AG04449 (cell line): ENCODE data around the gene METTL15.
"Not testable (repeated sequence)": the region's sequence is repeated elsewhere in the genome, so short reads cannot be mapped to it uniquely, and the experiment has no call there.

Experiments
- CTCF ChIA-PET: fragments of 350-600 bp; formaldehyde crosslinking; extraction: SDS; loops from one replicate; lab custom pipeline; 2021; ENCODE audit warnings: antibody characterized with exemption; lab: Yijun Ruan, JAX
- POLR2A ChIA-PET: fragments of 400-600, 350-600 bp; formaldehyde crosslinking; extraction: SDS; loops from one replicate; lab custom pipeline; 2020; ENCODE audit warnings: antibody characterized with exemption, inconsistent platforms; lab: Yijun Ruan, JAX
- DNase-seq: peaks from one replicate; pipeline ENCODE4 v3.0.0-alpha.2; 2010; ENCODE audit warnings: low read depth, low spot score
- H3K4me3 ChIP-seq: 2 replicates; pipeline ENCODE4 v1.5.1; 2011; ENCODE audit warnings: low read depth, mild to moderate bottlenecking, control low read depth, low read length
- TF ChIP-seq, protein P1 (sequence below): IDR thresholded peaks from one replicate; pipeline ENCODE4 v1.5.1; 2011; ENCODE audit warnings: mild to moderate bottlenecking, moderate library complexity, low read length, control low read depth, inconsistent platforms; ENCODE audit not compliant: insufficient read depth; ENCODE audit errors: missing control alignments

The METTL15 gene

DNA sequence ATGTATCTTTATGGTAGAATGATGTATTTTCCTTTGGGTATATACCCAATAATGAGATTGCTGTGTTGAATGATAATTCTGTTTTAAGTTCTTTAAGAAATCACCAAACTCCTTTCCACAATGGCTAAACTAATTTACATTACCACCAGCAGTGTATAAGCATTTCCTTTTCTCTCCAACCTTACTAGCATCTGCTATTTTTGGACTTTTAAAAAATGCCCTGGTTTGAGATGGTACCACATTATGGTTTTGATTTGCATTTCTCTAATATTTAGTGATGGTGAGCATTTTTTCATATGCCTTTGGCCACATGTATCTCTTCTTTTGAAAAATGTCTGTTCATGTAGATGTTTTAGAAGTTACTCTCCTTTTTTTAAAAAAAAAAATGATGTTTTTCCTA, 142.0 kb downstream of the METTL15 start:
- H3K4me3 ChIP-seq, result no peak overlapping the region
- TF ChIP-seq, protein P1, sequence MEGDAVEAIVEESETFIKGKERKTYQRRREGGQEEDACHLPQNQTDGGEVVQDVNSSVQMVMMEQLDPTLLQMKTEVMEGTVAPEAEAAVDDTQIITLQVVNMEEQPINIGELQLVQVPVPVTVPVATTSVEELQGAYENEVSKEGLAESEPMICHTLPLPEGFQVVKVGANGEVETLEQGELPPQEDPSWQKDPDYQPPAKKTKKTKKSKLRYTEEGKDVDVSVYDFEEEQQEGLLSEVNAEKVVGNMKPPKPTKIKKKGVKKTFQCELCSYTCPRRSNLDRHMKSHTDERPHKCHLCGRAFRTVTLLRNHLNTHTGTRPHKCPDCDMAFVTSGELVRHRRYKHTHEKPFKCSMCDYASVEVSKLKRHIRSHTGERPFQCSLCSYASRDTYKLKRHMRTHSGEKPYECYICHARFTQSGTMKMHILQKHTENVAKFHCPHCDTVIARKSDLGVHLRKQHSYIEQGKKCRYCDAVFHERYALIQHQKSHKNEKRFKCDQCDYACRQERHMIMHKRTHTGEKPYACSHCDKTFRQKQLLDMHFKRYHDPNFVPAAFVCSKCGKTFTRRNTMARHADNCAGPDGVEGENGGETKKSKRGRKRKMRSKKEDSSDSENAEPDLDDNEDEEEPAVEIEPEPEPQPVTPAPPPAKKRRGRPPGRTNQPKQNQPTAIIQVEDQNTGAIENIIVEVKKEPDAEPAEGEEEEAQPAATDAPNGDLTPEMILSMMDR, result no peak
- POLR2A ChIA-PET, result no interaction called here
- no peak for DNase-seq
- CTCF ChIA-PET, result no interaction called here

DNA sequence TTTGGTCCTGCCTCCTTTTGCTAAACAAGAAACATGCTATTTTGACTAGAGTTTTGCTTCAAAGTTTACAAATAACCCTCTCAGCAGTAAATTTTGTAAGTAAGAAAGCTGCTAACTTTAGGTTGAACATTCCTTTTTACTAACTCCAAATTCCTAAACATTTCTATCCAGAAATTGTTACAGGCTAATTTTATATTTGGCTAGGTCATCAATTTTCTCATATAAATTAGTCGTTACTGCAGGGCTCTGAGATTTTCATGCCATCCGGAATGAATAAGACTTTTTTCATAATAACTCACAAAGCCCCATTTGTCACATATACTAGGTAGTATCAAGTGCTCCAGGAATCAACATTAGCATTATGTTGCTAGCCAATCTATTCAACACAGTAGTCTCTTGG, 143.1 kb downstream of the METTL15 start:
- ChIA-PET POLR2A (no interaction called here), CTCF (no interaction called here)
- TF ChIP-seq, protein P1, result no peak
- no peak for DNase-seq
- H3K4me3 ChIP-seq, result no peak overlapping the region

DNA sequence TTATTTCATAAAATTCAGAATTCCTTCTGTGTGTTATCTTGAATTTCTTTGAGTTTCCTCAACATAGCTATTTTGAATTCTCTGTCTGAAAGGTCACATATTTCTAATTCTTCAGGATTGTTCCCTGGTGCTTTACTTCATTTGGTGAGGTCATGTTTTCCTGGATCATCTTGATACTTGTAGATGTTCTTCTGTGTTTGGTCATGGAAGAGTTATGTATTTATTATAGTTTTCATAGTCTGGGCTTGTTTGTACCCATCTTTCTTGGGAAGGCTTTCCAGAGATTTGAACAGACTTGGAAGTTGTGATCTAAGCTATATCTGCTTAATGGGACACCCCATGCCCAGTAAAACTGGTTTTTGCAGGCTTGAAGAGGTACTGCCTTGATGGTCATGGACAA, 149.6 kb downstream of the METTL15 start:
- TF ChIP-seq, protein P1, result no peak
- POLR2A ChIA-PET, result no interaction called here
- DNase-seq, result no peak
- CTCF ChIA-PET, result no interaction called here
- no peak overlapping the region for H3K4me3 ChIP-seq

DNA sequence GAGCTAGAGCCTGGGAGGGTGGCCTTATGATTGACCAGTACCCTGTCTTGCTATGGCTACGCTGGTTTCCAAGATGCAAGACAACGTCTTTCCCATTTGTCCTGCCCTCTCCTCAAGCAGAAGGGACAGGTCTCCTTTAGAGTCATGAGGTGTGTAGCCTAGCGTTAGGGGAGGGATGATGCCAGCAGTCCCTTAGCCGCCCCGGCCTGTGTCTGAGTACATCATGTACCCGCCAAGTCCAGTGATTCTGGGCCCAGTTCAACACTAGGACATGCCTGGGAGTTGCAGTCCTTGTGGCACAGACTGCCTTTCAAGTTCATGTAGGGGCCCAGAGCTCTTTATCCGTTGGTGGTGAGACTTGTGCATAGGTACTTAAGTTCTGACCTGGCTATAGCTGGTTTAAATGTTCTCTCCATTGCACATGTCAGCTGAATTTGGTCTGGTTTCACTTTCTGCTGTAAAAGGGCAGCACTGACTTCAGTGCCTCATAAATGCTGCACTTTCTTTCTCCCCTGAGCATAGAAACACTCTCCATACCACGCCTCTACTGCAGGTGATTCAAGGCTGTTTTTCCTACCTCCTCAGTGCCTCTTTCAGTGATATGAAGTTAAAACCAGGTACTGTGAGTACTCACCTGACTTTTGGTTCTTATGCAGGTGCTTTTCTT, 151.1 kb downstream of the METTL15 start:
- ChIA-PET POLR2A (no interaction called here), CTCF (interaction anchor here (1.1 to 1.3 kb wide), 2 partner anchors 10 to 561 kb away, joined by 3 to 4 read pairs; no protein-coding TSS in a partner anchor)
- H3K4me3 ChIP-seq, result no peak overlapping the region
- no peak for DNase-seq
- TF ChIP-seq, protein P1, result no peak

DNA sequence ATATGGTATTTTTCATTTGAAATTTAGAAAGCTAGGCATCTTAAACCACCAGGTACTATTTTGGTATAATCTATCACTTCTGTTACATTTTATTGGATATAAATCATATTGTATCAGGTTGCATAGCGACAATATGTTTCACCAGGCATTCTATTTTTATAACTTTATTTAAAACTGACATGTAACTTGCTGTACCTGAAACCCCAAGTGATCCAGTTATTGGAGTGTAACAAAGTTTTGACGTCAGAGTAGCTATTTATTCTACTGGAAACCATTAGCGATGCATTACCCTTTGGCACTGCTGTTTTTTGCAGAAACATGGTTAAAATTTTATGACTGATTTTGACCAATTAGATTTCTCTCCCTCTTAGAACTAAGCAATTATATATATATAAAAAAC, 160.7 kb downstream of the METTL15 start:
- TF ChIP-seq, protein P1, result no peak
- CTCF ChIA-PET, result interaction anchor here (1.5 kb wide), 1 partner anchor 10 kb away, joined by 4 read pairs; no protein-coding TSS in a partner anchor
- POLR2A ChIA-PET, result no interaction called here
- no peak for DNase-seq
- no peak overlapping the region for H3K4me3 ChIP-seq

DNA sequence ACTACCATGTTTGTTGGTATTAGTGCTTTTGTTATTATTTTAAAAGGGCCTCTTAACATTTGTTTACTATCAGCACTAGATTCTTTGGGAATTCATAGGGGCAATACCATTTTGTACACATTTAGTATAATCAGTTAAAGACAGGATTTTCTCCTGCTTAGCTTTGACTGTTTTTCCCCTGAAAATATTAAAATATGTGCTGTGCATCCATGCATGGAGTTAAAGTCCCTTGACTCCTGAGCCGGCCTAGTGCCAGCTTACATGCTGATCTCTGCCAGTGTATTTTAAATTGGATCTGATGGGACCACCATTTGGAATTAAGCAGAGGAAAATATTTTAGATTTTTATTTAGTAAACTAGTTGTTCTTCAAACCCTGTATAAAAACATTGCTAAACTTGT, 161.4 kb downstream of the METTL15 start:
- POLR2A ChIA-PET, result no interaction called here
- TF ChIP-seq, protein P1, result no peak

DNA sequence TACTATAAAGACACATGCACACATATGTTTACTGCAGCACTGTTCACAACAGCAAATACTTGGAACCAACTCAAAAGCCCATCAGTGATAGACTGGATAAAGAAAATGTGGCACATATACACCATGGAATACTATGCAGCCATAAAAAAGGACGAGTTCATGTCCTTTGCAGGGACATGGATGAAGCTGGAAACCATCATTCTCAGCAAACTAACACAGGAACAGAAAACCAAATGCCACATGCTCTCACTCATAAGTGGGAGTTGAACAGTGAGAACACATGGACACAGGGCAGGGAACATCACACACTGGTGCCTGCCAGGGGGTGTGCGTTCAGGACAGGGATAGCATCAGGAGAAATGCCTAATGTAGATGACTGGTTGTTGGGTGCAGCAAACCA, 164.1 kb downstream of the METTL15 start:
- POLR2A ChIA-PET, H3K4me3 ChIP-seq, DNase-seq, CTCF ChIA-PET: not testable (repeated sequence)

More for the DNA sequence above, 161.4 kb downstream of the METTL15 start:
- no peak overlapping the region for H3K4me3 ChIP-seq
- DNase-seq, result no peak
- CTCF ChIA-PET, result interaction anchor here (1.5 kb wide), 1 partner anchor 10 kb away, joined by 4 read pairs; no protein-coding TSS in a partner anchor
